NCI-H146 treated with DMSO at 0.1 percent for 48 hours (cell line): Measurements from ENCODE around the gene RBM38.
"Not testable (repeated sequence)": the region's sequence is repeated elsewhere in the genome, so short reads cannot be mapped to it uniquely, and the experiment has no call there.

ENCODE experiments used
- DNase-seq: peaks from one replicate; lab custom pipeline; 2025; ENCODE audit not compliant: unreplicated experiment; lab: John Stamatoyannopoulos, UW

The RBM38 gene

DNA sequence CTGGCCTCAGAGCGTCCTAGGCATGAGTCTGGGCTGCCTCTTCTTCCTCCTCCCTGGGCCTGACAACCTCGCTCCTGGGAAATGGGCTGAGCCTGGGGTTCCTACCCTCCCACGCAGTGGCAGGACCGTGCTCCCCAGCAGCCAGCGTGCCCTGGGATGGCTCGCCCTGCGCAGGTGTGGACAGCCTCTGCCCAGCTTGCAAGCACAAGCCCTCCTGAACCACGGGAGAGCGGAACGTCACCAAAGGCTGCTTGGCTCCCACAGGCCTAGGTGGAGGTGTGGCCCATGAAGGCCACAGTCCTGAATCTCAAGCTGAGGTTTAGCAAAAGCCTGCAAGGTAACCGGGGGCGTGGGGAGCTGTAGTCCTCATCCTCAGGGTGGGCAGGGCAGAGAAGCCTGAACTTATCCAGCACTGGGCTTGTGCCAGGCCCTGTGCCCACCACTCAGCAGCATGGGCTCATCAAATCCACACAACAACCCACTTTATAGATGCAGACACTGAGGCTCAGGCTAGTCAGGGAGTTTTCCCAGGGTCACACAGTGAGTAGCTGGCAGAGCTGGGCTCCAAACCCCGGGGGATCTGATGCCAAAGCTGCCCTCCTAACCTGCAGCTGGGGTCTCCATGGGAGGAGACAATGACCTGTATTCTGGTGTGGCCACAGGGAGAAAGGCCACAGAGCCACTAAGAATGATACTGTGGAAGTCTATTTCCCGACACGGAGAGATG lies 25.3 kb downstream of the RBM38 start:
- DNase-seq, result no peak

DNA sequence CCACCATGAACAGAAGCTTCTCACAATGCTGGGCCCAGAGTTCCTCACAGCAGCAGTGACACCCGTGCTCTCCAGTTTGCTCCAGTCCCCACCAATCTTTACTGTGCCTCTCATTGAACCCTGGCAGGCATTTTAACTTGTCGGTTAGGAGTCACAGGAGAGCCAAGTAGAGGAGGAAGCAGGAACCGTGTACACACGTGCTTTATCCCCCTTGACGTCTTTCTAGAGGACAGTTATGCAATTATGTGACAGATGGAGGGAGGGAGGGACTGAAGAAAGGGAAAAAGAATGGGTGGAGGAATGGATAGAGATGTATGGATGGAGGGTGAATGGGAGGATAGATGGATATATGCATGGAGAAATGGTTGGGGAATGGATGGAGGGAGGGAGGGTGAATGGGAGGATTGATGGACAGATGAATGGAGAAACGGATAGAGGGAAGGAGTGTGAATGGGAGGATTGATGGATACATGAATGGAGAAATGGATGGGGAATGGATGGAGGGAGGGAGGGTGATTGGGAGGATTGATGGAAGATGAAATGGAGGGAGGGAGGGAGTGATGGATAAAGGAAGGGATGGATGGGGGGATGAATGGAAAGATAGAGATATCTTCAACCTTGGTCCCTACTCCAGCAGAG lies 26.0 kb downstream of the RBM38 start:
- DNase-seq, result no peak

DNA sequence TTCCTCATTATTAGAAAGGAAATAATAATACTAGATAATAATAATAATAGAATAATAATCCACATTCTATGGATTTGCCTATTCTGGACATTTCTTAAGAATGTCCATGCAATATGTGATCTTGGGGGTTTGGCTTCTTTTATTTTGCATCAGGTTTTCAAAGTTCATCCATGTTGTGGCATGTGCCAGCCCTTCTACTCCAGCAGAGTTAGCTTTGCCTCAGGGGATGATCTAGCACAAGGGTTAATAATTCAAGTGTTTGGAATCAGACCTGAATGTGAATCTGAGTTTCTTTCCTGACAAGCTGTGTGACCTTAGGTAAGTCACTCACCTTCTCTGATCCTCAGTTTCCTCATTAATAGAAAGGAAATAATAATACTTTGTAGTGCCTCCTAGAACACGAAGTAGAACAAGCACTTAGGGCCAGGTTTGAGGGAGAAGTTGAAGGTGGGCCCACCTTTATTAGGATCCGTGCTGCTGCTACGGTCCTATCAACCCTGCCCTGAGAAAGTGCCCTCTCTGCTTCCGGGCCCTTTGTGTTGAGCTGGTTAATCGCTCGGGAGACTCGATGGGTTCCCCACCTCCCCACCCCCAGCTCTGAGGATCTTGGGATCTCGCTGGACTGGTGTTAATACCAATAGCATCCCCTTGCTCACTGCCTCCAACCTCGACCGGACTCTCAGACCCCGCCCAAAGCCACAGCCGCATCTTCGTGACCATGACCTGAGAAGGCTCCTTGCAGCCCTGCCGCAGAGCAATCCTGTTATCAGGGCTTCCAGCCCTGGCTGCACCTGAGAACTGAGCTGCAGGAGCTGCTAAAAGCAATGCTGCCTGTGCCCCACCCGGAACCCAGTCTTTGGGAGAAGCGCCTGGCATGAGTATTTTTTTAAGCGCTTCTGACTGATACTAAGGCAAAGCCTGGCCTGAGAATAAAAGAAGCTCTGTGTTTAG lies 26.9 kb downstream of the RBM38 start:
- no peak for DNase-seq

DNA sequence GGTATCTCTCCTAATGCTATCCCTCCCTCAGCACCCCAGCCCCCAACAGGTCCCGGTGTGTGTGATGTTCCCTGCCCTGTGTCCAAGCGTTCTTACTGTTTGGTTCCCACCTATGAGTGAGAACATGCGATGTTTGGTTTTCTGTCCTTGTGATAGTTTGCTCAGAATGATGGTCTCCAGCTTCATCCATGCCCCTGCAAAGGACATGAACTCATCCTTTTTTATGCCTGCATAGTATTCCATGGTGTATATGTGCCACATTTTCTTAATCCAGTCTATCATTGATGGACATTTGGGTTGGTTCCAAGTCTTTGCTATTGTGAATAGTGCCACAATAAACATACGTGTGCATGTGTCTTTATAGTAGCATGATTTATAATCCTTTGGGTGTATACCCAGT lies 28.3 kb downstream of the RBM38 start:
- DNase-seq, result not testable (repeated sequence)

DNA sequence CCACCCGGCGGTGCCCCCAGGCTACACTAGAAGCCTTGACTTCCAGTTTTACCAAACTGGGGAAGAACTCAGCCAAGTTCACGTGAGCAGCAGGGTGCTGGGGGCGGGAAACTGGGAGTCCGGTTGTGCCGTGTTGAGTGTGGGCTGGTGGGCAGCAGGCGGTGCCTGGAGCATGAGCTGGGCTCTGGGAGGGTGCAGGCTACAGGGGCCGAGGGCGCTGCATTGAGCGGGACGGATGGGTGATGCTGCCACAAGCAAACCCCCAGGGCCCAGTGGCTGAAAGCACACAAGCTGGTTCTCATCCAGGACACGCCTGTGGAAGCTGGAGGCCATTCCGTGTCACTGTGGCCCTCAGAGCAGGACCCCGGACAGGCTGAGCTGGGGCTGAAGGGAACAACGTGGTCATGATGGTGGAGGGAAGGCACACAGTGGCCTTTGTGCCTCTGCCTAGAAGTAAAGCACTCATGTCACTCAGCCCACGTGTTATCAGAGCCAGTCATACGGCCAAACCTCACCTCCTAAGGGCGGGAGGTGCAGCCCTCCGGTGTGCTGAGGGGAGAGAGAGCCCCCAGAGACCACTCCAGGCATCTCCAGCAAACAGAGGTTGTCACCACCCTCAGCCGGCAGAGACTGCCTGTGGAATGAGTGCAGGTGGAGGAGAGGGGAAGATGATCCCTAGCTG lies 29.5 kb downstream of the RBM38 start:
- DNase-seq, result no peak

DNA sequence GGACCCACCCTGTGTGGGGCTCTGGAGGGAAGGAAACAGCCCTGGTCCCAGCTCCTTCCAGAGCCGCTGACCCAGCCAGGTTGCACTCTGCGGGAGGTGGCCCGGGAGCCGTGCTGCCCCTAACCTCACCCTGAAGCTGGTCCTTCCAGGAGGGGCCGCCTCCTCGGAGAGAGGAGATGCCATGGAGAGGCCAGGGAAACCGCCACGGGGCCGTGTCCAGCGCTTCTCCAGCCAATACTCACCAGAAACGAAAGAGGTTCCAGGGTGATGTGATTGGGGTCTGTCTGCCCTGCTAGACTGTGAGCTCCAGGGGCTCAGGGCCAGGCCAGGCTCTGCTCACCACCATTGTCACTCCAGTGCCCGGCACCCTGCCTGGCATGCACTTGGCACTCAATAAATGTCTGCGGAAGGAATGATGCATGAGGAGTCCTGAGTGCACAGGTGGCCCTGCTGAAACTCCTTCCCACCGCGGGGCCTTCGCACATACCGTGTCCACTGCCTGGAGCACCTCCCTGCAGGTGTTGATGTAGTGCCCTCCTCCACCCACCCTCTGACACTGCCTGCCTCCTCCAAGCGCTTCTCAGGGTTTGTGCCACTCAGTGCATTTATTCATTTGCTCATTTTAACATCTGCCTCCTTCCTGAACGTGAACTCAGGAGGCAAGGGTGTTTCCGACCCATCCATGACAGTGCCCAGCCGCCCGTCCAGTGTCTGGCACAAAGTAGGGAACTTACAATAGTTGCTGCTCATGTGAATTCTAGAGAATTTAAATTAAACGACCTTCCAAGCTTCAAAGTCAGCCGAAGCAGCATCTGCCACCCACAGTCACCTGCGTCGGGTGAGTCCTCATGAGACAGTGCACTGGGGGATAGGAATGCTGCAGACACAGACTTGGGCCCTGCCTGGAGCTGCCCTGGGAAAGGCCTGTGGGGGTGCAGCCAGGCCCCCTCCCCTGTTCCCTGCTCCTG lies 30.3 kb downstream of the RBM38 start:
- DNase-seq, result no peak

DNA sequence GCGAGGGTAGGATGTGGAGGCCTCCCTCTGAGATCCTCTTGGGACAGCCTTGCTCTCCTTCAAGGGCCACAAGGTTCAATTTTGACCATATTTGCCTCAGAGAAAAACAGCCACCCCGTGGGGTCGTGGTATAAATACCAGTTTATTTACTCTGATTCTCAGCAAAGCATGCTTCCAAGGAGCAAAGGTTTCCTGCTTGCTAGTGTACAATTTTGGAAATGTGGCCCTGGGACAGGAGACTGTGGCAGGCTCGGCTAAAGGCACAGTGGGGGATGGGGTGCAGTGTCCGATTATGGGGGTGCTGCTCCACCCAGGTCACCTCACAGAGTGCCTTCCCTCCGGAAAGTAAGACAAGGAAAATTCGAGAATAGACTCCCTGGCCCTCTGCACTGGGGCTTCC lies 31.1 kb downstream of the RBM38 start:
- DNase-seq, result no peak

DNA sequence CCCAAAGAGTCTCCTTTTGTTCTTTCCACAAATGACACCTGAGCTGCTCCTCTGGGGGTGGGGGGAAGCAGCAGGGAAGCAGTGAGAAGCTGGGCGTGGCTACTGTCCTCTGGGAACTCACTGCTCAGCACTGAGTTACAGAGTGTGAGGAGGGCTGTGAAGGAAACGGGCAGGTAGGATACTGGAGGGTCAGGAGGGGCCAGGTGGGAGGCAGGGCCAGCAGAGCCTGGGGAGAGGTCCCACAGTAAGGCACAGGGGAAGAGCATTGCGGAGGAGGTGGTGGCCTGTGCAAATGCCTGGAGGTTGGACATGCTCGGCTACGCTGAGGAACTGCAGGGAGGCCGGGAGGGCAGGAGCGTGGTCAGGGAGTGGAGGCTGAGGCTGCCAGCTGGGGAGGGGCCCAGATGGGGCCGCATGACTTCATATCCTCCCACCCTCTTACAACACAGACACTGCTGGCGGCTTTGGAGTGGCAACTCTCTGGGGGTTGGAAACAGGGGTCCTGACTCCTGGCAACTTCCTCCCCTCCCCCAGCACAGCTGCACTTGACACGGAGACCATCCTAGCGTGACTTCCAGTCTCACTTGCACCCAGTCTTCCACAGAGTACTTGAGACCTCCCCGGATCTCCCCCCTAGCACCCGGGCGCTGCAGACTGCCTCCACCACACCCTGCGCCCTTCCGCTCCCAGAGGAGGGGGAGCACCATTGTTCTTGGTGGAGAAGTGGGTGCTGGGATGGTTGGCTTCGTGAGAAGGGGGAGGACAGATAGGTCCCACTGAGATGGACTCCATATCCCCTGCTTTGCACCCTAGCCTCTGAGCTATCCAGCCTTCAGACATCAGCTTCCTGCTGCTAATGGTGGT lies 34.2 kb downstream of the RBM38 start:
- peak; percentile 65 for DNase-seq

DNA sequence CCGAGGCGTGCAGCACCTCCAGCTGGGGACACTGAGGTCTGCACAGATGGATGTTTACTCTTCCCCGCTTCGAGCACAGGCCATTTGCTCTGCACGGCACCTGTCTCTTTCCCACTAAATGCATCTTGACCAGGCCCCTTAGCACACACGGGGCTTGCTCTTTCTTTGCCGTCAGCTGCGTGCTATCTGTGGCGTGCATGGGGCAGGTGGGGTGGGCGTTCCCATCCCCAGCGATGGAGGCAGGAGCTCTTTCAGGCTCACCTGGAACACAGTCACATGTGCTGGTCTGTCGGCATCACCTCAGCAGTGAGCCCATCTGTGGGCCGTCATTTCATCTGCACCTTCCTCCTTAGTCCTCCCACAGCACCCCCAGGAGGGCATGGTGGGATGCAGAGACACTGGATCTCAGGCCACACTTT lies 35.1 kb downstream of the RBM38 start:
- DNase-seq, result peak; percentile 74

DNA sequence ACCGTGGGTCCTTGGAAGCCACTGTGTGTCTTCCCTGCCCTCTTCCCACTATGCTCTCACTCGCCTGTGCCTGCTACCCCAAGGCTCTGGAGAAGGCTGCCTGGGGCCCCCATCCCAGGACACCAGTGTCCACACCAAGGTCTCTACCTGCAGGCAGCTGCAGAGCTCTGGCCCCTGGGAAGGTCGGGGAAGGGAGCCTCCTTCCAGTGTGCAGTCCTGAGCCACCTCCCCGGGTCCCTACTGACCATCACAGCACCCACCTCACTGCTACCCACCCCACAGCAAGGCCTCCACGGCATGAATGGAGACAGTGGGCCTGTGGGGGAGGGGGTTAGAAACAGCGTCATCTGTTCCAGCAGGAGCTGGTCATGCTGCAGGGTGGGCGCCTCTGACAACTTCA lies 35.6 kb downstream of the RBM38 start:
- DNase-seq, result no peak

DNA sequence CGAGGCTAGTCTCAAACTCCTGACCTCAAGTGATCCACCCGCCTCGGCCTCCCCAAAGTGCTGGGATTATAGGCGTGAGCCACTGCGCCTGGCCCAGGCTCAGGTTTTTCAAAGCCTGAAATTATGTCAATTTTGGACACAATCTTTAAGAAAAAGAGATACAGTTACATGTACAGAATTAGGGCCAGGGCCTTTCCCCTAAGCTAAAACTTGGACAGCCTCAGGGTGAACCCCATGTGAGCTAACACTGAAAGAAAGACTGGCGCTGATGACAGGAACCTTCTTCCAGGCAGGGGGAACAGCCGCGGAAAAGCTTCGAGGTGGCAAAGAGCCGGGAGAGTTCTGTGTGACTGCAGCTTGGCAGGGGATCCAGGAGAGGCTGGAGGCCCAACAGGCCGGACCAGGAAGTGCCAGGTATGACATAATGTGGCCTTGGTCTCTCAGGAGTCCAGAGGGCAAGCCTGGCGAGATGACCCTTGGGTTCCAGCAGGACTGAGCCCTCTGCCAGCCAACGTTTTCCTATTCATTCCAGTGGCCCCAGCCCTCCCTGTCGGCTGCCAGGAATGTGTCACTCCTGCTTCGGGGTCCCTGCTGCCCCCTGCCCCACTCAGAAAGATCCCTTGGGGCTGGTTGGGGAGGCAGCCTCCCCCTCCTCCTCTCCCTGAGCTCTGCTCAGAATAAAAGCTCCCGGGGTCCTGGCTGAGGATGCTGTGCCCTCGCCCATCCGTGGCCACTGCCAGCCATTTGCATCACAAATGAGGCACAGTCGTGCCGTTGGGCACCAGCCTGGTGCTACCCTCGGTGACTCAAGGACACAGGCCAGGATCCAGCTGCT lies 37.3 kb downstream of the RBM38 start:
- DNase-seq, result no peak

DNA sequence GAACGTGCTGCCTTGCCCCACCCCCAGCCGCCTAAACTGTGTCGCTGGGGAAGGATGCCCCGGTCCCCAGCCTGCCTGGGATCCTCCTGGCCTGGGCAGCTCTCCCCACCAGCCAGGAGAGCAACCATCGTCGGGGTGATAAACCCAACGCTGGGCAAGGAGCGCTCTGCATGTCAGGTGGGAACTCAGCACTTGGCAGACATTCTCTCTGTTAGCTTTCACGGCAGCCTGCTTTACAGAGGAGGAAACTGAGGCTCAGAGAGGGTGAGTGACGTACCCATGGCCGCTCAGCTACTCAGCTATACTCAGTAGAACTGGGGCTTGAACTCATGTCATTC lies 37.9 kb downstream of the RBM38 start:
- no peak for DNase-seq

DNA sequence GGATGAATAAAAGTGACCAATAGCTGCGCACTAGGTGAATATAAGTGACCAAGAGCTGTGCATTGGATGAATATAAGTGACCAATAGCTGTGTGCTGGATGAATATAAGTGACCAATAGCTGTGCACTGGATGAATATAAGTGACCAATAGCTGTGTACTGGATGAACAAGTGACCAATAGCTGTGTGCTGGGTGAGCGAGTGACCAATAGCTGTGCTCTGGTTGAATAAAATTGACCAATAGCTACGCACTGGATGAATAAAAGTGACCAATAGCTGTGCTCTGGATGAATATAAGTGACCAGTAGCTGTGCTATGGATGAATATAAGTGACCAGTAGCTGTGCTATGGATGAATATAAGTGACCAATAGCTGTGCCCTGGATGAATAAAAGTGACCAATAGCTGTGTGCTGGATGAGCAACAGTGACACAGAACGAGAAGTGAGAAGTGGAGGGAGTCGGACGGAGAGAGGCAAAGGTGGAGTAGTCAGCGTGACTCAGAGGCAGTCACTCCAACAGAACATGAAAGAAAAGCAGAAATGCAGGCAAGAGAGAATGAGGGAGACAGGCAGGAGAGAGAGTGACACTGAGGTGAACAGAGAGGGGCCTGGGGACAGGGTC lies 38.5 kb downstream of the RBM38 start:
- DNase-seq, result no peak

DNA sequence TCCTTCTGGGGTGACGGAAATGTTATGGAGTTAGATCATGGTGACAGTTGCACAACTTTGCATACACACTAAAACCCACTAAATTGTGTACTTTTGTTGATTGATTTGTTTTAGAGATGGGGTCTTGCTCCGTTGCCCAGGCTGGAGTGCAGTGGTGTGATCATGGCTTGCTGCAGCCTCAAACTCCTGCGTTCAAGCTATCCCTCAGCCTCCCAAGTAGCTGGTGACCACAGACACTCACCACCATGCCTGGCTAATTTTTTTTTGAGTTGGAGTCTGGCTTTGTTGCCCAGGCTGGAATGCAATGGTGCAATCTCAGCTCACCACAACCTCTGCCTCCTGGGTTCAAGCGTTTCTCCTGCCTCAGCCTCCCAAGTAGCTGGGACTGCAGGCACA lies 39.0 kb downstream of the RBM38 start:
- DNase-seq, result not testable (repeated sequence)

DNA sequence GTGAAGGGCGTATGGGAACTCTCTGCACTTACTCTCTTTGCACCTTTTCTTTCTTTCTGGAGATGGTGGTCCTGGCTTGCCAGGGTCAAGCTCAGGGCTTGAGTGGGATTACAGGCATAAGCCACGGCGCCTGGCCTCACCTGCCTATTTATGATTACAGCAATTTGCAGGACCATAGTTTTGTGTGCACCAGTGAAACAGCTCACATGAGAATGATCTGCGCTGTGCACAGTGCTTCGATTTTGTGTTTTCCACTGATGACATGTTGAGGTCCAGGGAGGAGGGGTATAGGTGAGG lies 40.3 kb downstream of the RBM38 start:
- DNase-seq, result no peak

DNA sequence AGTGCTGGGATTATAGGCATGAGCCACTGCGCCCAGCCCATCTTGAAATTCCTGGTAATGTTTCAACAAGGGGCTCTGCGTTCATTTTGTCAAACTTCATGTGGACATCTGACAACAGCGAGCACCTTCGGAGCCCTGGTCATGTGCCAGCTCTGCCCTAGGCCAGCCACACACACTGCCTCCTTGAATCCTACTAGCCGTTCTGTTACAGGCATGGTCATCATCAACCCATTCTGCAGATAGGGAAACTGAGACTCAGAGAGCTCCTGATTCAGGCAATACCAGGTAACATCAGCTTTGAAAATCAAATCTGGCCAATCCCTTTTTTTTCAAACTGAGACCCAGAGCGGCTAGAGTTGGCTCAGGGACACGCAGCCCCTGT lies 41.3 kb downstream of the RBM38 start:
- no peak for DNase-seq

DNA sequence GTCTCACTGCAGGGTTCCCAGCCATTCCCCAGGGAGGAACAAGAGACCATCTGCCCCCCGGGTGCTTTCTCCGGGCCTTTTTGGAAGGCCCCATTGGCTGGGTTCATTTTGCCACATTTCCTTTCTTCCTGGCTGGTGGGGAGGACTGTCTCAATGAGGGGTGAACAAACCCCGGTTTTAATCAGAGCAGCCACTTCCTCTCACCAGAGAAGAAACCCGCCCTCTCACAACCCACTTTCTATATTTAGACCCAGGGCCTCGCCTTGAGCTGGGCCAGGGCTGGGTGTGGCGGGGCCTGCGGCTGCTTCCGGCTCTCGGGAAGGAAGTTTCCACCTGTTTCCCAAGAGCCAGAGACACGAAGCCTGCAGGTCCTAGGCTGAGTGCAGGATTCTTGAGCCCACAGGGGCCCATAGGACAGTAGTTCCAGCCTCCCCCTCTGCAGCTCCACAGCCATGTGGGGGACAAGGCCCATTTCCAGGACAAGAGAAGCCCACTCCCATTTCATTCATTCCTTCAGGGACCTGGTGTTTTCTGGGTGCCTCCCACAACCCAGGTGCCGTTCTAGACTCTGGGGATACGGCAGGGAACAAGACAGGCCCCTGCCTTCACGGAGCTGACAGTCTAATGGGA lies 41.8 kb downstream of the RBM38 start:
- DNase-seq, result no peak
